OCI-LY3 (cell line): ENCODE measurements around the gene GNAO1.

ENCODE experiments used
- H2AFZ ChIP-seq: fragments of 200-600, 300-600 bp; shearing (Covaris generic); 2 replicates; pipeline ENCODE4 v1.6.0; 2014; ENCODE audit warnings: antibody characterized with exemption, low read depth, low read length
- H3K27ac ChIP-seq: fragments of 200-600, 300-600 bp; sonication (generic); 2 replicates; pipeline ENCODE4 v1.5.1; 2014; ENCODE audit warnings: mild to moderate bottlenecking, low read length, moderate library complexity, mixed read lengths
- H3K27me3 ChIP-seq: fragments of 200-600, 300-600 bp; sonication (generic); 2 replicates; pipeline ENCODE4 v1.6.1; 2014; ENCODE audit warnings: low read depth, low read length, mixed read lengths
- H3K36me3 ChIP-seq: fragments of 200-600, 300-600 bp; sonication (generic); replicated peaks from 2 replicates; pipeline ENCODE3; 2014; ENCODE audit warnings: low read depth, low read length, mixed read lengths
- H3K4me1 ChIP-seq: fragments of 300-600, 200-600 bp; sonication (generic); 2 replicates; pipeline ENCODE4 v1.6.1; 2014; ENCODE audit warnings: low read length, mixed read lengths
- H3K4me2 ChIP-seq: fragments of 200-600, 300-600 bp; sonication (generic); 2 replicates; pipeline ENCODE4 v1.6.1; 2014; ENCODE audit warnings: low read length, mixed read lengths
- H3K4me3 ChIP-seq: fragments of 300-600, 200-600 bp; sonication (generic); 2 replicates; pipeline ENCODE4 v1.5.1; 2014; ENCODE audit warnings: antibody characterized with exemption, mild to moderate bottlenecking, low read length, moderate library complexity
- H3K79me2 ChIP-seq: fragments of 300-600, 200-600 bp; shearing (Covaris generic); 2 replicates; pipeline ENCODE4 v1.6.1; 2014; ENCODE audit warnings: mild to moderate bottlenecking, low read length, mixed read lengths
- H3K9ac ChIP-seq: fragments of 300-600, 200-600 bp; shearing (Covaris generic); 2 replicates; pipeline ENCODE4 v1.6.0; 2014; ENCODE audit warnings: mild to moderate bottlenecking, low read length, moderate library complexity
- H3K9me3 ChIP-seq: fragments of 200-600, 300-600 bp; shearing (Covaris generic); 2 replicates; pipeline ENCODE4 v1.6.1; 2014; ENCODE audit warnings: low read length, mixed read lengths; ENCODE audit not compliant: insufficient read depth
- H4K20me1 ChIP-seq: fragments of 200-600, 300-600 bp; sonication (generic); 2 replicates; pipeline ENCODE4 v1.6.1; 2016; ENCODE audit warnings: low read length, mixed read lengths; ENCODE audit not compliant: insufficient read depth
- CTCF ChIP-seq: fragments of 200-600, 300-600 bp; sonication (generic); IDR thresholded peaks from 2 replicates; pipeline ENCODE4 v1.5.1; 2014; ENCODE audit warnings: antibody characterized with exemption, low read length, low read depth
- EZH2phosphoT487 ChIP-seq: fragments of 200-600 bp; shearing (Covaris generic); IDR thresholded peaks from 2 replicates; pipeline ENCODE4 v1.6.1; 2018; ENCODE audit warnings: antibody characterized with exemption, mixed run types, low read depth

The GNAO1 gene

GRCh38 chr16:56270828-56271227 lies 79.5 kb downstream of the GNAO1 start:
- no peak overlapping the region for H3K4me2 ChIP-seq
- peaks cover 32% of the 10 kb centered on the region; the same call in 1 of the 2 replicates for H3K27me3 ChIP-seq
- no peak overlapping the region for H3K9ac ChIP-seq
- TF ChIP-seq CTCF = no peak
- no peak for TF ChIP-seq EZH2phosphoT487
- no peak overlapping the region for H3K27ac ChIP-seq
- no peak overlapping the region for H3K4me3 ChIP-seq
- no peaks in the 10 kb centered on the region for H3K9me3 ChIP-seq
- no peaks in the 10 kb centered on the region for H3K4me1 ChIP-seq
- H3K36me3 ChIP-seq = no peaks in the 10 kb centered on the region
- H3K79me2 ChIP-seq = no peaks in the 10 kb centered on the region
- H2AFZ ChIP-seq = no peak overlapping the region
- no peaks in the 10 kb centered on the region for H4K20me1 ChIP-seq

GRCh38 chr16:56272583-56272894 lies 81.2 kb downstream of the GNAO1 start:
- Histone ChIP-seq H3K36me3 (no peaks in the 10 kb centered on the region), H3K4me2 (no peak overlapping the region), H3K79me2 (no peaks in the 10 kb centered on the region), H3K27me3 (peaks cover 32% of the 10 kb centered on the region; the same call in 1 of the 2 replicates), H3K9me3 (no peaks in the 10 kb centered on the region), H3K4me1 (no peaks in the 10 kb centered on the region), H4K20me1 (no peaks in the 10 kb centered on the region), H3K27ac (no peak overlapping the region), H3K9ac (no peak overlapping the region), H3K4me3 (no peak overlapping the region), H2AFZ (no peak overlapping the region)
- TF ChIP-seq CTCF (no peak), EZH2phosphoT487 (no peak)

- Histone ChIP-seq H3K9me3 (no peaks in the 10 kb centered on the region), H3K4me1 (no peaks in the 10 kb centered on the region), H4K20me1 (no peaks in the 10 kb centered on the region), H2AFZ (no peak overlapping the region), H3K9ac (no peak overlapping the region), H3K27ac (no peak overlapping the region), H3K4me2 (no peak overlapping the region), H3K4me3 (no peak overlapping the region), H3K79me2 (no peaks in the 10 kb centered on the region), H3K36me3 (no peaks in the 10 kb centered on the region), H3K27me3 (peaks cover 28% of the 10 kb centered on the region; the same call in 1 of the 2 replicates)
- TF ChIP-seq CTCF = no peak
- no peak for TF ChIP-seq EZH2phosphoT487
Measured at GRCh38 chr16:56273615-56274014, 82.3 kb downstream of the GNAO1 start.

GRCh38 chr16:56274369-56274768 lies 83.1 kb downstream of the GNAO1 start:
- H3K27me3 ChIP-seq = peaks cover 26% of the 10 kb centered on the region; the same call in 1 of the 2 replicates
- H3K4me1 ChIP-seq = no peaks in the 10 kb centered on the region
- no peaks in the 10 kb centered on the region for H3K9me3 ChIP-seq
- H3K9ac ChIP-seq = no peak overlapping the region
- H3K27ac ChIP-seq = no peak overlapping the region
- no peaks in the 10 kb centered on the region for H3K79me2 ChIP-seq
- no peaks in the 10 kb centered on the region for H4K20me1 ChIP-seq
- no peak for TF ChIP-seq CTCF
- TF ChIP-seq EZH2phosphoT487 = no peak
- no peaks in the 10 kb centered on the region for H3K36me3 ChIP-seq
- no peak overlapping the region for H3K4me3 ChIP-seq
- no peak overlapping the region for H3K4me2 ChIP-seq
- H2AFZ ChIP-seq = no peak overlapping the region
